Thymus (tissue), 11 donors: ENCODE data around the gene PCDHGA1. TPM values are rescaled to one million over a fixed set of nuclear protein-coding genes. Genes with fewer than 3 reads are reported as not detected.
A peak's percentile ranks its signal among the peaks of the same experiment; 100 is the strongest.

Experiments used
- DNase-seq, 9 donors: peaks; one replicate each; pipeline ENCODE4 v3.0.0-alpha.2; 2013; ENCODE audit warnings: low spot score in 9 of 9, low read depth in 6 of 9, missing footprints in 1 of 9
- H3K27ac ChIP-seq, 2 donors: one replicate each; pipeline ENCODE4 v1.5.1; 2013; ENCODE audit warnings: control low read depth in 1 of 2, low read depth in 1 of 2, low read length in 1 of 2, mild to moderate bottlenecking in 1 of 2, moderate library complexity in 1 of 2
- H3K27me3 ChIP-seq, 2 donors: one replicate each; pipeline ENCODE4 v1.5.1; 2013; ENCODE audit warnings: low read length in 1 of 2; ENCODE audit not compliant: control insufficient read depth in 2 of 2, insufficient read depth in 1 of 2
- H3K36me3 ChIP-seq, 2 donors: one replicate each; pipeline ENCODE4 v1.5.1; 2013; ENCODE audit warnings: low read length in 1 of 2, mild to moderate bottlenecking in 1 of 2, moderate library complexity in 1 of 2; ENCODE audit not compliant: control insufficient read depth in 2 of 2, insufficient read depth in 2 of 2
- H3K4me1 ChIP-seq, 2 donors: one replicate each; pipeline ENCODE4 v1.5.1; 2013; ENCODE audit warnings: low read length in 2 of 2; ENCODE audit not compliant: control insufficient read depth in 2 of 2, insufficient read depth in 2 of 2
- H3K4me3 ChIP-seq, 2 donors: one replicate each; pipeline ENCODE4 v1.5.1; 2013; ENCODE audit warnings: low read length in 2 of 2, control low read depth in 1 of 2, mild to moderate bottlenecking in 1 of 2
- H3K9me3 ChIP-seq, 2 donors: one replicate each; pipeline ENCODE4 v1.5.1; 2013; ENCODE audit warnings: low read length in 1 of 2, mild to moderate bottlenecking in 1 of 2; ENCODE audit not compliant: control insufficient read depth in 2 of 2, insufficient read depth in 1 of 2
- WGBS: extraction: QIAGEN DNeasy Blood & Tissue Kit; methylation state at CpG from one replicate; pipeline ENCODE4 v1.1.7; 2013; 5-methylcytosine and 5-hydroxymethylcytosine counted together
- polyA plus RNA-seq: library from polyadenylated mRNA; stranded (reverse); fragments of 200-250 nt; gene quantifications from one replicate; pipeline ENCODE4 v1.2.3, GENCODE V29; 2013
- total RNA-seq: library from RNA; stranded (reverse); fragments of 120-200 nt; gene quantifications from one replicate; pipeline ENCODE4 v1.2.4, GENCODE V29; 2013
- donor health status: healthy.

PCDHGA1 gene
- total and polyA plus RNA-seq, 2 donors, result 0.09 to 0.16 TPM

GRCh38 chr5:141523991-141524390, 193.7 kb downstream of the PCDHGA1 start:
- H3K4me1 ChIP-seq, result peaks cover 0 to 10% of the 10 kb centered on the region in 2 donors
- H3K9me3 ChIP-seq, result no peaks in the 10 kb centered on the region
- H3K36me3 ChIP-seq, result peaks cover 70 to 95% of the 10 kb centered on the region in 2 donors
- no peaks in the 10 kb centered on the region for H3K27me3 ChIP-seq
- H3K27ac ChIP-seq, result no peak overlapping the region
- WGBS, result 98% methylated on average over 8 of the region's 8 CpGs
- H3K4me3 ChIP-seq, result no peak overlapping the region
- no peak for DNase-seq

GRCh38 chr5:141524604-141525597, 194.6 kb downstream of the PCDHGA1 start:
- Histone ChIP-seq H3K4me1 (peaks cover 0 to 16% of the 10 kb centered on the region in 2 donors), H3K4me3 (no peak overlapping the region), H3K27ac (peak overlapping the region; percentile 39 to 55), H3K27me3 (no peaks in the 10 kb centered on the region), H3K36me3 (peaks cover 71 to 95% of the 10 kb centered on the region in 2 donors), H3K9me3 (no peaks in the 10 kb centered on the region)
- 58% methylated on average over 12 of the region's 12 CpGs for WGBS
- peak in 5 of 9 donors; percentile 21 to 61 (median 46) for DNase-seq

GRCh38 chr5:141525653-141526052, 195.3 kb downstream of the PCDHGA1 start:
- Histone ChIP-seq H3K27me3 (no peaks in the 10 kb centered on the region), H3K36me3 (peaks cover 70 to 94% of the 10 kb centered on the region in 2 donors), H3K4me1 (peaks cover 0 to 16% of the 10 kb centered on the region in 2 donors), H3K9me3 (no peaks in the 10 kb centered on the region), H3K4me3 (no peak overlapping the region), H3K27ac (no peak overlapping the region)
- no peak for DNase-seq
- 99% methylated on average over 7 of the region's 7 CpGs for WGBS

- Histone ChIP-seq H3K27me3 (no peaks in the 10 kb centered on the region), H3K9me3 (no peaks in the 10 kb centered on the region), H3K4me1 (peaks cover 0 to 16% of the 10 kb centered on the region in 2 donors), H3K4me3 (no peak overlapping the region), H3K27ac (peak overlapping the region in 1 of 2 donors; percentile 36), H3K36me3 (peaks cover 66 to 92% of the 10 kb centered on the region in 2 donors)
- DNase-seq, result no peak
- WGBS, result 89% methylated on average over 1 of the region's 1 CpG
Observed at GRCh38 chr5:141527426-141527825, 197.1 kb downstream of the PCDHGA1 start.

GRCh38 chr5:141528291-141528984, 198.1 kb downstream of the PCDHGA1 start:
- no peak overlapping the region for H3K4me3 ChIP-seq
- H3K27ac ChIP-seq, result peak overlapping the region; percentile 66 to 77
- H3K4me1 ChIP-seq, result peaks cover 0 to 16% of the 10 kb centered on the region in 2 donors
- peak in 1 of 9 donors; percentile 26 for DNase-seq
- H3K36me3 ChIP-seq, result peaks cover 57 to 90% of the 10 kb centered on the region in 2 donors
- no peaks in the 10 kb centered on the region for H3K27me3 ChIP-seq
- H3K9me3 ChIP-seq, result no peaks in the 10 kb centered on the region
- WGBS, result 94% methylated on average over 11 of the region's 11 CpGs

GRCh38 chr5:141529002-141529401, 198.7 kb downstream of the PCDHGA1 start:
- Histone ChIP-seq H3K9me3 (no peaks in the 10 kb centered on the region), H3K27me3 (no peaks in the 10 kb centered on the region), H3K4me1 (peaks cover 0 to 16% of the 10 kb centered on the region in 2 donors), H3K36me3 (peaks cover 58 to 90% of the 10 kb centered on the region in 2 donors), H3K4me3 (no peak overlapping the region), H3K27ac (peak overlapping the region; percentile 66 to 77)
- DNase-seq, result no peak
- 97% methylated on average over 5 of the region's 5 CpGs for WGBS

- H3K4me3 ChIP-seq, result no peak overlapping the region
- 94% methylated on average over 7 of the region's 7 CpGs for WGBS
- no peaks in the 10 kb centered on the region for H3K27me3 ChIP-seq
- peak overlapping the region in 1 of 2 donors; percentile 77 for H3K27ac ChIP-seq
- peaks cover 55 to 90% of the 10 kb centered on the region in 2 donors for H3K36me3 ChIP-seq
- no peak for DNase-seq
- H3K9me3 ChIP-seq, result no peaks in the 10 kb centered on the region
- H3K4me1 ChIP-seq, result peaks cover 0 to 16% of the 10 kb centered on the region in 2 donors
Observed at GRCh38 chr5:141529873-141530272, 199.6 kb downstream of the PCDHGA1 start.

GRCh38 chr5:141532726-141533125, 202.4 kb downstream of the PCDHGA1 start:
- H3K27ac ChIP-seq, result no peak overlapping the region
- 98% methylated on average over 1 of the region's 1 CpG for WGBS

GRCh38 chr5:141533897-141534296, 203.6 kb downstream of the PCDHGA1 start:
- H3K27ac ChIP-seq, result no peak overlapping the region
- H3K9me3 ChIP-seq, result no peaks in the 10 kb centered on the region
- no peak for DNase-seq
- H3K4me3 ChIP-seq, result no peak overlapping the region
- H3K4me1 ChIP-seq, result peaks cover 0 to 6% of the 10 kb centered on the region in 2 donors
- H3K27me3 ChIP-seq, result no peaks in the 10 kb centered on the region
- H3K36me3 ChIP-seq, result peaks cover 31 to 61% of the 10 kb centered on the region in 2 donors
- WGBS, result 97% methylated on average over 1 of the region's 1 CpG

More at GRCh38 chr5:141532726-141533125, 202.4 kb downstream of the PCDHGA1 start:
- Histone ChIP-seq H3K4me1 (peaks cover 0 to 6% of the 10 kb centered on the region in 2 donors), H3K4me3 (no peak overlapping the region), H3K36me3 (peaks cover 40 to 72% of the 10 kb centered on the region in 2 donors), H3K27me3 (no peaks in the 10 kb centered on the region), H3K9me3 (no peaks in the 10 kb centered on the region)
- no peak for DNase-seq
